Kidney (tissue), 14 donors: ENCODE measurements around the gene BCL6. TPM values are rescaled to one million over a fixed set of nuclear protein-coding genes. Genes with fewer than 3 reads are reported as not detected.
A peak's percentile ranks its signal among the peaks of the same experiment; 100 is the strongest.

ENCODE experiments used
- DNase-seq, 5 donors: peaks; one replicate each; pipeline ENCODE4 v3.0.0-alpha.2; 2013 to 2020
- FAIRE-seq: peaks from 2 replicates; lab custom pipeline; 2012; peaks lifted over from hg19 to GRCh38; lab: Jason Lieb, UNC
- H3K27ac ChIP-seq, 2 donors: one replicate each; pipeline ENCODE4 v1.7.0; 2013; ENCODE audit warnings: low read depth in 2 of 2, low read length in 2 of 2, inconsistent platforms in 1 of 2
- H3K27me3 ChIP-seq: one replicate; pipeline ENCODE4 v1.7.1; 2013; ENCODE audit warnings: low read length, inconsistent platforms; ENCODE audit not compliant: control insufficient read depth, insufficient read depth
- H3K36me3 ChIP-seq, 3 donors: one replicate each; pipeline versions ENCODE4 v1.7.0 to v1.7.1; 2013; ENCODE audit warnings: low read length in 3 of 3, control low read depth in 1 of 3, inconsistent platforms in 1 of 3; ENCODE audit not compliant: insufficient read depth in 3 of 3, control insufficient read depth in 2 of 3
- H3K4me1 ChIP-seq, 3 donors: one replicate each; pipeline versions ENCODE4 v1.7.0 to v1.7.1; 2013; ENCODE audit warnings: low read length in 3 of 3, inconsistent platforms in 1 of 3, low read depth in 1 of 3; ENCODE audit not compliant: control insufficient read depth in 2 of 3, insufficient read depth in 2 of 3
- H3K4me3 ChIP-seq, 3 donors: one replicate each; pipeline versions ENCODE4 v1.7.0 to v1.8.1; 2013; ENCODE audit warnings: low read length in 3 of 3, control low read depth in 1 of 3, inconsistent platforms in 1 of 3
- H3K9ac ChIP-seq, 3 donors: one replicate each; pipeline versions ENCODE4 v1.7.0 to v1.7.1; 2013; ENCODE audit warnings: low read length in 3 of 3, control low read depth in 1 of 3, inconsistent platforms in 1 of 3
- H3K9me3 ChIP-seq, 3 donors: one replicate each; pipeline versions ENCODE4 v1.7.0 to v1.7.1; 2013; ENCODE audit warnings: low read length in 3 of 3, control low read depth in 1 of 3, inconsistent platforms in 1 of 3; ENCODE audit not compliant: control insufficient read depth in 2 of 3, insufficient read depth in 1 of 3
- CTCF ChIP-seq: IDR thresholded peaks from 3 replicates; pipeline ENCODE4 v1.5.1; 2012; ENCODE audit warnings: mild to moderate bottlenecking, moderate library complexity, borderline replicate concordance; ENCODE audit not compliant: insufficient read depth; ENCODE audit errors: extremely low read depth
- intact Hi-C: fragments of 100-400 bp; cut with DNase I; formaldehyde crosslinking; loops from one replicate; pipeline ENCODE4 v1.11.1; 2022
- polyA plus RNA-seq: library from polyadenylated mRNA; stranded (reverse); fragments of 350-450 nt; fragmentation: Illumina TruSeq; extraction: RNeasy Lipid Tissue Mini Kit (QIAGEN cat#74804); gene quantifications from one replicate; pipeline ENCODE4 v1.2.3, GENCODE V29; 2014; ENCODE audit warnings: low read depth, low replicate concordance; ENCODE audit not compliant: insufficient read depth
- total RNA-seq: library from RNA; stranded (reverse); fragmentation: NEBNext Ultra II Directional; extraction: Animal tissue kit (Norgen Biotek cat#: 25700); gene quantifications from one replicate; pipeline ENCODE4 v1.2.1, GENCODE V29; 2021
- donor health status: control.
- donor health status: control.
- donor health status: control.
- donor health status: control.
- donor health status: control.
- donor health status: DM: yes; HTN: yes; CAD: no.
- donor health status: Normal renal cell carcinoma (clear cell type).

BCL6 gene
- total and polyA plus RNA-seq, 2 donors from 2014 or later: 7.3 to 110 TPM

GRCh38 chr3:187738071-187738330, 7.3 kb downstream of the BCL6 start:
- H3K4me1 ChIP-seq: peaks cover 0 to 23% (median 11%) of the 10 kb centered on the region in 3 donors
- no peak for TF ChIP-seq CTCF
- H3K27me3 ChIP-seq: no peaks in the 10 kb centered on the region
- peak overlapping the region; percentile 73 to 83 (median 81) for H3K4me3 ChIP-seq
- peak overlapping the region; percentile 94 to 95 for H3K27ac ChIP-seq
- peak in 1 of 5 donors; percentile 71 for DNase-seq
- no peaks in the 10 kb centered on the region for H3K9me3 ChIP-seq
- intact Hi-C loops: no loop called here
- H3K9ac ChIP-seq: peak overlapping the region; percentile 74 to 98 (median 82)
- no peak for FAIRE-seq
- peaks cover 0 to 6% (median 2%) of the 10 kb centered on the region in 3 donors for H3K36me3 ChIP-seq

DNA sequence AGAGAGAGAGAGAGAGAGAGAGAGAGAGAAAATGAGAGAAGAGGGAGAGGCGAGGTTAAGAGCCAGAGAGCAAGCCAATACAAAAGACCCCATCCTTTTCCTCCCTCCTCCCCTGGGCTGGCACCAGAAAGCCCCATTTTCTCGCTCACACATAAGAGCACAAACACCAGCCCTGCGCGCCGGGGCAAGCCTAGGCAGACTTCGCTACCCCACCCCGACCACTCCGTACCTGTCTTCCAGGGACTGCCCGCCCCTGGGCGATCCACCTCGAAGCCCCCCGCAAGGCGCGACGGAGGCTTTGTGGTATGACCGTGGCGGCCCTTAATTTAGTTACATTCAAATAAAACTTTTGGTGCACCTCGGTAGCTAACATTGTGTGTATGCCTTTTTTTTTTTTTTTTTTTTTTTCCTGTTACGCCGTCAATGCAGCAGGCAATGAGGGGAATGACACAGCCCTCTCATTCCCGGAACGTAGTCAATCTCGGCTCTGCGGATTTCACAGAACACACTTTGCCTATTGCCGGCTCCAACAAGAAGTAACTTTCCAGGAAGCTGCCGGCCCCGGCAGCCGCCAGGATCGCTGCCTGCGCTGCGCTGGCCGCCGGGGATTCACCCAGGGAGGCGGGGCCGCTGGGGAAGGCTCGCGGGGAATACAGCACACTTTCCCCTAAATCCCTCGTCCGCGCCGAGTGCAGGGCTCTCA, 7.7 kb downstream of the BCL6 start:
- Histone ChIP-seq H3K27me3 (no peaks in the 10 kb centered on the region), H3K36me3 (peaks cover 0 to 6% (median 2%) of the 10 kb centered on the region in 3 donors), H3K27ac (peak overlapping the region; percentile 94 to 95), H3K4me3 (peak overlapping the region; percentile 73 to 83 (median 81)), H3K4me1 (peaks cover 0 to 21% (median 11%) of the 10 kb centered on the region in 3 donors), H3K9ac (peak overlapping the region; percentile 74 to 98 (median 82)), H3K9me3 (no peaks in the 10 kb centered on the region)
- TF ChIP-seq CTCF: no peak
- FAIRE-seq: no peak
- peak; percentile 54 to 94 (median 71) for DNase-seq
- intact Hi-C loops: no loop called here

GRCh38 chr3:187737006-187737367, 8.3 kb downstream of the BCL6 start:
- DNase-seq (peak in 2 of 5 donors; percentile 28 to 41), FAIRE-seq (no peak)
- peak overlapping the region; percentile 73 to 83 (median 81) for H3K4me3 ChIP-seq
- intact Hi-C loops: no loop called here
- H3K9ac ChIP-seq: peak overlapping the region in 1 of 3 donors; percentile 98
- peaks cover 0 to 7% (median 2%) of the 10 kb centered on the region in 3 donors for H3K36me3 ChIP-seq
- H3K27me3 ChIP-seq: no peaks in the 10 kb centered on the region
- H3K27ac ChIP-seq: no peak overlapping the region
- peaks cover 0 to 16% (median 11%) of the 10 kb centered on the region in 3 donors for H3K4me1 ChIP-seq
- no peaks in the 10 kb centered on the region for H3K9me3 ChIP-seq
- no peak for TF ChIP-seq CTCF
